ENCODE data around the gene ALK. TPM values are rescaled to one million over a fixed set of nuclear protein-coding genes. Genes with fewer than 3 reads are reported as not detected.

ALK gene
- total RNA-seq, 1 donor from 2014 or later = 1.1 TPM

- H3K4me1 ChIP-seq = no peaks in the 10 kb centered on the region
- ATAC-seq (no peak), DNase-seq (no peak)
- H3K9me3 ChIP-seq = no peaks in the 10 kb centered on the region
- H3K4me3 ChIP-seq = no peak overlapping the region
- H3K27me3 ChIP-seq (ENCODE audit: low read depth) = no peaks in the 10 kb centered on the region
- H3K27ac ChIP-seq = no peak overlapping the region
- no peaks in the 10 kb centered on the region for H3K36me3 ChIP-seq
- no peak for TF ChIP-seq CTCF (IDR thresholded peaks at IDR 0.05)
- intact Hi-C loops (cut with DNase I) = no loop called here
These were observed 707.5 kb downstream of the ALK start for GRCh38 chr2:29213888-29214291.

GRCh38 chr2:29212009-29212408, 709.4 kb downstream of the ALK start:
- Histone ChIP-seq H3K36me3 (no peaks in the 10 kb centered on the region), H3K4me3 (no peak overlapping the region), H3K4me1 (no peaks in the 10 kb centered on the region), H3K27ac (no peak overlapping the region), H3K9me3 (no peaks in the 10 kb centered on the region), H3K27me3 (ENCODE audit: low read depth) (no peaks in the 10 kb centered on the region)
- intact Hi-C loops (cut with DNase I) = no loop called here
- no peak for DNase-seq
- no peak for ATAC-seq
- no peak for TF ChIP-seq CTCF (IDR thresholded peaks at IDR 0.05)

- ATAC-seq (no peak), DNase-seq (no peak)
- no peak overlapping the region for H3K27ac ChIP-seq
- no peak overlapping the region for H3K4me3 ChIP-seq
- H3K4me1 ChIP-seq = no peaks in the 10 kb centered on the region
- H3K27me3 ChIP-seq (ENCODE audit: low read depth) = no peaks in the 10 kb centered on the region
- intact Hi-C loops (cut with DNase I) = no loop called here
- H3K36me3 ChIP-seq = no peaks in the 10 kb centered on the region
- no peak for TF ChIP-seq CTCF (IDR thresholded peaks at IDR 0.05)
- no peaks in the 10 kb centered on the region for H3K9me3 ChIP-seq
These were observed 711.8 kb downstream of the ALK start for GRCh38 chr2:29209551-29209950.

GRCh38 chr2:29207352-29208148, 713.8 kb downstream of the ALK start:
- no peaks in the 10 kb centered on the region for H3K4me1 ChIP-seq
- TF ChIP-seq CTCF (IDR thresholded peaks at IDR 0.05) = no peak
- DNase-seq (no peak), ATAC-seq (no peak)
- no peak overlapping the region for H3K4me3 ChIP-seq
- H3K27me3 ChIP-seq (ENCODE audit: low read depth) = no peaks in the 10 kb centered on the region
- H3K27ac ChIP-seq = no peak overlapping the region
- no peaks in the 10 kb centered on the region for H3K9me3 ChIP-seq
- intact Hi-C loops (cut with DNase I) = no loop called here
- H3K36me3 ChIP-seq = no peaks in the 10 kb centered on the region

GRCh38 chr2:29206941-29207340, 714.4 kb downstream of the ALK start:
- DNase-seq (no peak), ATAC-seq (no peak)
- intact Hi-C loops (cut with DNase I) = no loop called here
- Histone ChIP-seq H3K4me3 (no peak overlapping the region), H3K4me1 (no peaks in the 10 kb centered on the region), H3K27me3 (ENCODE audit: low read depth) (no peaks in the 10 kb centered on the region), H3K9me3 (no peaks in the 10 kb centered on the region), H3K27ac (no peak overlapping the region), H3K36me3 (no peaks in the 10 kb centered on the region)
- no peak for TF ChIP-seq CTCF (IDR thresholded peaks at IDR 0.05)
